IPS-18c (cell line): ENCODE measurements around the gene FLCN.

ENCODE experiments used
- H3K4me3 ChIP-seq: 2 replicates; pipeline ENCODE4 v1.7.0; 2013; ENCODE audit warnings: low read depth, mild to moderate bottlenecking, low read length, moderate library complexity; ENCODE audit not compliant: insufficient read depth
- H3K9me3 ChIP-seq: one replicate; pipeline ENCODE4 v1.6.1; 2013; ENCODE audit warnings: mild to moderate bottlenecking, low read length, moderate library complexity; ENCODE audit not compliant: control insufficient read depth, insufficient read depth

Gene FLCN

GRCh38 chr17:17243163-17243562 lies 6.2 kb upstream of the FLCN start:
- Histone ChIP-seq H3K4me3 (no peak overlapping the region), H3K9me3 (no peaks in the 10 kb centered on the region)

- no peaks in the 10 kb centered on the region for H3K9me3 ChIP-seq
- no peak overlapping the region for H3K4me3 ChIP-seq
Measured at GRCh38 chr17:17242246-17242645, 5.3 kb upstream of the FLCN start.

GRCh38 chr17:17241656-17242055 lies 4.7 kb upstream of the FLCN start:
- no peaks in the 10 kb centered on the region for H3K9me3 ChIP-seq
- no peak overlapping the region for H3K4me3 ChIP-seq

- Histone ChIP-seq H3K4me3 (no peak overlapping the region), H3K9me3 (no peaks in the 10 kb centered on the region)
Measured at GRCh38 chr17:17239832-17240231, 2.9 kb upstream of the FLCN start.

- peak overlapping the region; percentile 97 for H3K4me3 ChIP-seq
Measured at GRCh38 chr17:17236295-17237025, 508 bp downstream of the FLCN start.

GRCh38 chr17:17235212-17236174 lies 1.5 kb downstream of the FLCN start:
- peak overlapping the region; percentile 97; the same call in 1 of the 2 replicates for H3K4me3 ChIP-seq

More at GRCh38 chr17:17236295-17237025, 508 bp downstream of the FLCN start:
- H3K9me3 ChIP-seq, result no peaks in the 10 kb centered on the region

GRCh38 chr17:17232303-17232621 lies 4.7 kb downstream of the FLCN start:
- Histone ChIP-seq H3K4me3 (no peak overlapping the region), H3K9me3 (no peaks in the 10 kb centered on the region)

More at GRCh38 chr17:17235212-17236174, 1.5 kb downstream of the FLCN start:
- H3K9me3 ChIP-seq, result no peaks in the 10 kb centered on the region

- Histone ChIP-seq H3K9me3 (no peaks in the 10 kb centered on the region), H3K4me3 (no peak overlapping the region)
Measured at GRCh38 chr17:17231621-17232302, 5.2 kb downstream of the FLCN start.

- no peak overlapping the region for H3K4me3 ChIP-seq
- no peaks in the 10 kb centered on the region for H3K9me3 ChIP-seq
Measured at GRCh38 chr17:17229416-17230384, 7.3 kb downstream of the FLCN start.

GRCh38 chr17:17228521-17229279 lies 8.3 kb downstream of the FLCN start:
- no peaks in the 10 kb centered on the region for H3K9me3 ChIP-seq
- H3K4me3 ChIP-seq, result no peak overlapping the region

GRCh38 chr17:17227608-17228520 lies 9.1 kb downstream of the FLCN start:
- no peak overlapping the region for H3K4me3 ChIP-seq
- H3K9me3 ChIP-seq, result no peaks in the 10 kb centered on the region

GRCh38 chr17:17226451-17227265 lies 10.3 kb downstream of the FLCN start:
- H3K4me3 ChIP-seq, result no peak overlapping the region
- H3K9me3 ChIP-seq, result no peaks in the 10 kb centered on the region

GRCh38 chr17:17225901-17226300 lies 11.1 kb downstream of the FLCN start:
- Histone ChIP-seq H3K9me3 (no peaks in the 10 kb centered on the region), H3K4me3 (no peak overlapping the region)

GRCh38 chr17:17224137-17224536 lies 12.8 kb downstream of the FLCN start:
- H3K4me3 ChIP-seq, result no peak overlapping the region
- H3K9me3 ChIP-seq, result no peaks in the 10 kb centered on the region
